Measurements from ENCODE around the gene MB21D2.

- TF ChIP-seq POLR2AphosphoS5 (IDR thresholded peaks at IDR 0.05) (no peak), CTCF (IDR thresholded peaks at IDR 0.05 in 8 of 11, conservative IDR thresholded peaks at IDR 0.05 in 3 of 11) (no peak), POLR2A (IDR thresholded peaks at IDR 0.05) (no peak)
Observed at GRCh38 chr3:192880313-192880712, 37.3 kb downstream of the MB21D2 start.
